Myocyte (in vitro differentiated cells): ENCODE results near the gene P2RY11. TPM values are rescaled to one million over a fixed set of nuclear protein-coding genes. Genes with fewer than 3 reads are reported as not detected.

ENCODE experiments used
- DNase-seq: peaks from one replicate; pipeline ENCODE4 v3.0.0-alpha.2; 2012; ENCODE audit warnings: low read depth
- total RNA-seq: library from RNA; depleted of rRNA; stranded (reverse); fragments of >200 nt; gene quantifications from 2 replicates; pipeline ENCODE4 v1.2.3, GENCODE V29; 2014

P2RY11 gene
- total RNA-seq, 1 donor from 2014 or later = 4.0 TPM

DNA sequence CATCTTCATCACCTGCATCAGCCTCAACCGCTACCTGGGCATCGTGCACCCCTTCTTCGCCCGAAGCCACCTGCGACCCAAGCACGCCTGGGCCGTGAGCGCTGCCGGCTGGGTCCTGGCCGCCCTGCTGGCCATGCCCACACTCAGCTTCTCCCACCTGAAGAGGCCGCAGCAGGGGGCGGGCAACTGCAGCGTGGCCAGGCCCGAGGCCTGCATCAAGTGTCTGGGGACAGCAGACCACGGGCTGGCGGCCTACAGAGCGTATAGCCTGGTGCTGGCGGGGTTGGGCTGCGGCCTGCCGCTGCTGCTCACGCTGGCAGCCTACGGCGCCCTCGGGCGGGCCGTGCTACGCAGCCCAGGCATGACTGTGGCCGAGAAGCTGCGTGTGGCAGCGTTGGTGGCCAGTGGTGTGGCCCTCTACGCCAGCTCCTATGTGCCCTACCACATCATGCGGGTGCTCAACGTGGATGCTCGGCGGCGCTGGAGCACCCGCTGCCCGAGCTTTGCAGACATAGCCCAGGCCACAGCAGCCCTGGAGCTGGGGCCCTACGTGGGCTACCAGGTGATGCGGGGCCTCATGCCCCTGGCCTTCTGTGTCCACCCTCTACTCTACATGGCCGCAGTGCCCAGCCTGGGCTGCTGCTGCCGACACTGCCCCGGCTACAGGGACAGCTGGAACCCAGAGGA is 2.6 kb downstream of the P2RY11 start:
- peak; percentile 20 for DNase-seq

GRCh38 chr19:10114651-10115391 is 3.3 kb downstream of the P2RY11 start:
- no peak for DNase-seq

GRCh38 chr19:10115392-10116084 is 4.0 kb downstream of the P2RY11 start:
- DNase-seq = no peak

DNA sequence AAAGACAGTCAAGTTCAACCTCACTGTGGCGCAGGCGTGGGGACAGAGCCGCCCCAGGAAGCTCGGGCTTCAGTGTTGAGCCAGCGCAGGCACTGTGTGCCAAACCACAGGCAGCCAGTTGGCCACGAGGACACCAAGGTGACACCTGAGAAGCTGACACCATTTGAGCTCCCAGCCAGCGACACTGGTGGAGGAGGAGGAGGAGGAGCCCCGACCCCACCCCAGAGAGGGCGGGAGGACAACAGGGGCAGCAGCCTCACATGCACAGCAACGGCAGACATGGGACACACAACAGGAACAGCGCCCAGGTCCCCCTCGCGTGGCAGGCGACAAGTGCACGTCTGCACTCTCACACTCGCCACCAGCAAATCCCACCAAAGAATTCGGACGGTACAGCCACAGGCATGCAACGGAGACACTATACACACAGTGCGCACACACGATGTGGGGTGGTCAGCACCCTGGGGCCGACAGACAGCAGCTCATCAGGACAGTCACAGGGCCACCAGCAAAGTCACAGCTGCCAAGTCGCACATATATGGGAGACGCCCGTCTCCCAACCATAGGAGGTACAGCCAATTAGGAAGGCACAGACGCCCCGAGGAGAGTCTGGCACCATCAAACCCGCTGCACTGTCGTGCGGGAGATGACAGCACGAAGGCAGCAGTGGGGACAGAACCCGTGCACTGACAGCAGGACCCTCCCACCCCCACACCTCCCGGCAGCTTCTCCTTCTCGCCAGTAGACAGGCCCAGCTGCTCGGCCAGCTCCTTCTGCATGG is 4.8 kb downstream of the P2RY11 start:
- DNase-seq = peak; percentile 64

DNA sequence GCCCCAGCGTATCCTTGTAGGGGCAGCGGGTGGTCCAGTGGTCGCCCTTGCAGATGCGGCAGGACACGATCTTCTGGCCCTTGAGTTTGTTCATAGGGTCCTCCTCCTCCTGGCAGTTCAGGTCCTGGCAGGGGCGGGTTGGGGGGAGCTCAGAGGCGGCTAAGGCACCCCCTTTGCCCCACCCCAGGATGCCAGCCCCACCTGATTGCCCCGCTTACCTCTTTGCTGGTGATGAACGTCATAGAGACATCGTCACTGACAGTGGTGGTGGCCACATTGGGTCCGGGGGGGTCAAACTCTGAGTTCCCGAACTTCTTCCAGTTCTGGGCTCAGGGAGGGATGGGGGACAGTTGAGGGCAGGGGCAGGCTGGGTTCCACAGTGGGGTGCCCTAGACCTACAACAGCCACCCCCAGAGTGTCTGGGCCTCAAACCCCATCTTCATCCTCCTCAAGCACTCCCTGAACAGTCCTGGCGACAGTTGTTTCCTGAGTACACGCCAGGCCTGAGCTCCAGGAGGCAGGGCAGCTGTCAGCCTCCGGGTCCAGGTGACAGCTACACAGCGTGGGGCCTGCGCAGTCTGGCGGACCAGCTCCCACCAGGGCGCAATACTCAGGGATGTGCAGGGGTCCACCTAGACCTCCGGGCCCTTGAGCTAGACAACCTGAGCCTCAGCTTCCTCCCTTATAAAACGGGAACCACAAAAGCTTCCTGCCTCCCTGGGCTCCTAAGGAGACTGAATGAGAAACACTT is 5.5 kb downstream of the P2RY11 start:
- DNase-seq = no peak

DNA sequence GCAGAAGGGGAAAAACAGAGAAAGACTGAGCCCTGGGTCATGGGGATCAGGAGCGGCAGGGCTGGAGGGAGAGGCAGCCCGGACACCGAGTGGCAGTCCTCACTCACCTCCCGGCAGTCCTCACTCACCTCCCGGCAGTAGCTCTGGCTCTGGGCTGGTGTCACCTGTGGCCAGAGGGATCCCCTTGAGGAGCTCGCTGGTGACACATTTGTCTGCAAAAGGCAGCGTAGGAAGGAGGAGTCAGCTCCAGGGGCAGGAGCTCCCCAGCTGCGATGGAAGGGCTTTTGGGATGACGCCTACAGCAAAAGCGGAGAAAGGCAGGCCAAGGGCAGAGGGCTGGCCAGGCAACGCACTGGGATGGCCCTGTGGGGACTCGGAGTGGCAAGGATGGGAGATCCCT is 7.5 kb downstream of the P2RY11 start:
- no peak for DNase-seq

DNA sequence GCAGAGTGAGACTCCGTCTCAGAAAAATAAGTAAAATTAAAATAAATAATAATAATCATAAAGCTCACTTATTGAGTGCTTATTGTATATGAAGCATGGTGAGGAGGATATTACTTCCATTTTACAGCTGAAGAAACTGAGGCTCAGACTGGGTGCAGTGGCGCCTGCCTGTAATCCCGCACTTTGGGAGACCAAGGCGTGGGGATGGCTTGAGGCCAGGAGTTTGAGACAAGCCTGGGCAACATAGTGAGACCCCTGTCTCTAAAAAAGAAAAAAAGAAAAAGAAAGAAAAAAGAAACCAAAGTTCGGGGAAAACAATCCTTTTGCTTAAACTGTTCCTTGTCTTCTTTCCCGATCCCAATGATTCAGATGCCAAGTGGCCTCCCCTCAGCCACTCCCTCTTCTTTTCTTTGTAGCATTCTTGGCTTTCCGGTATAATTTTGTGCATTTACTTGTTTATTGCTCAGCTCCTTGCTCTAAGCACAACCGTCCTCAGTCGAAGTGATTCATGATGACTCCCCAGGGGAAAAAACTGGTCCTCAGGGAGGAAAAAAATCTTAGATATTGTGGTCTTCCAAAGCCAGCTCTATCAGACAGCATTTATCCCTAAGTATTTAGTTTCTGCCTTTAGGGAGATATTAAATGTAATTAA is 9.2 kb downstream of the P2RY11 start:
- peak; percentile 56 for DNase-seq

- no peak for DNase-seq
Measured at GRCh38 chr19:10122045-10122444, 10.6 kb downstream of the P2RY11 start.

- no peak for DNase-seq
Measured at GRCh38 chr19:10124429-10124828, 12.9 kb downstream of the P2RY11 start.

GRCh38 chr19:10126213-10126639 is 14.7 kb downstream of the P2RY11 start:
- no peak for DNase-seq

DNA sequence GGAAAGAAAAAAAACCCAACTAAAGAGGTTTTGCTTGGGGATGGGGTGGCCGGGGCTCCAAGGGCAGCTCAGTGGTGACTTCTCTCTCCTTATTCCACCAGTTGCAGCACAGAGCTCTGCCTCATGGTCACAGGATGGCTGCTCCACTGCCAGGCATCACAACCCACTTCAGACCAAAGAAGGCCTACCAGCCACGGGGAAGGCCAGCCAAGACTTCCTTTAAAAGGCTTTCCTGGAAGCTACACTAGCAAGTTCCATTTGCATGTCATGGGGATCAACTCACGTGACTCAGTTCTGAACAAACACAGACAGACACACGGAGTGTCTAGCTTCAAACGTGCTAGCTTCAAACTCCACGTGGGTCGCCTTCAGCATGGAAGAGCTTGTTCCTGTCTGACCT is 21.4 kb downstream of the P2RY11 start:
- DNase-seq = no peak

- DNase-seq = no peak
Measured at GRCh38 chr19:10133596-10133995, 22.1 kb downstream of the P2RY11 start.

DNA sequence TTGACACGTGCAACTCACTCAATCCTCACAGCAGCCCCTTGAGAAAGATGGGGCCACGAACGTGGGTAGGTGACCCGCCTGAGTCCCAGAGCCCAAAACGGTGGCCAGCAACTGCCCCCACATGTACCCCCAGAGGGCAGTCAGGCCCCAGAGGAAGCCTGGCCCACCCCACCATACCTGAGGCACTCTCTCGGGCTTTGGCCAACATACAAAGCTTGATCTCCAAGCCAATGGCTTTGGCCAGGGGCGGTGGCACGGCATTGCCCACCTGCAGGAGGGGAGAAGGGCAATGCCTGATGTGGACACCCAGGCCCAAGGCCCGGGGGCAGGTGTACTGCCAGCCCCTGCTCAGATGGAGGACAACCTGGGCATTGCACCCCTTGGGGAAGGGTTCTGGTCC is 22.5 kb downstream of the P2RY11 start:
- DNase-seq = no peak

DNA sequence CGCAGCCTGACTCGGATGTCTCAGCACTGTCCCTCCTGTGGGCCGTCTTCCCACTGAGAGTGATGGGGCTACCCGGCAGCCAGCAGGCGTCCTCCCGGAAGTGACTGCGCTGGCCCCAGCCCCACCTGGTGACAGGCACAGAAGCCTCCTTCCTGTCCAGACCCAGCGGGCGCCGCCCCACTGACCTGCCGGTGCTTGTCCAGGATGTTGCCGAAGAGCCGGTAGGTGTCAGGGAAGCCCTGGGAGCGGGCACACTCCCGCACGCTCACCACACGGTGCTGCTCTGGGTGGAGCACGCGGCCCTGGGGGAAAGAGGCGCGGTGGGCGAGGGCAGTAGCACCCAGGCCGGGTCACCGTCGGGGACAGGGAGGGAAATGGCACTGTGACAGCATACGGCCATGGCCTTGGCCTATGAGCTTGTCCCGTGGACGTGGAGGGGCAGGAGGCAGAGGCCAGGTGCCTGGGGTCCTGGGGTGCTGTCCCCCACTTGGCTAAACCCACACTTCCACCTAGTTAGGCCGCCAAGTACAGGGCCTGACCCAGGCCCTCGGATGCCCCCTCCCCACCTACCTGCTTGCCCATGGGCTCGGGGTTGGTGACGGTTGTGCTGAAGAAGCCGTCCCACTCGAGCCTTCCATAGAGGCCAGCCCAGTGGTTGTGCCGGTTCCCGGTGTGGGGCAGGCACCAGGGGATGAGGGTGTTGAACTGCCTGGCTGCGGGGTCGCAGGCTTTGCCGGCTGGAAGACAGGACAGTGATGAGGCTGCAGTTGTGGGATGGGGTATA is 24.2 kb downstream of the P2RY11 start:
- DNase-seq = no peak

DNA sequence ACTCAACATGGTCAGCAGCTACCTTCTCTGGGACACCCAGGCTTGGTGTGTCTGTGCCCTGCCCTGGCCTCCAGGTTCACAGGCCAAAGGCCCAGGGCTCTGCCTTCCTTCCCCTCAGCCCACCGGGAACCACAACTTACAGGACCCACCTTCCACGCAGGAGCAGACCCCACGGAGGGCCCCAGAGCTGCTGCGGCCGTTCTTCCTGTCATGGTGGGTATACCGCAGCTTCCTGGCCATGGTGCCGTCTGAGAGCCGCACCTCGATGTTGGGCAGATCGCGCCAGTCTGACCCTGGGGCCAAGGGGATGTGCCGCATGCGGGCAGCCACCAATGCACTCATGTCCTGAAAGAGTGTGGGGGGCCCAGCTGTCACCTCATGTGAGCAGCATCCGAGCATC is 25.4 kb downstream of the P2RY11 start:
- DNase-seq = no peak

DNA sequence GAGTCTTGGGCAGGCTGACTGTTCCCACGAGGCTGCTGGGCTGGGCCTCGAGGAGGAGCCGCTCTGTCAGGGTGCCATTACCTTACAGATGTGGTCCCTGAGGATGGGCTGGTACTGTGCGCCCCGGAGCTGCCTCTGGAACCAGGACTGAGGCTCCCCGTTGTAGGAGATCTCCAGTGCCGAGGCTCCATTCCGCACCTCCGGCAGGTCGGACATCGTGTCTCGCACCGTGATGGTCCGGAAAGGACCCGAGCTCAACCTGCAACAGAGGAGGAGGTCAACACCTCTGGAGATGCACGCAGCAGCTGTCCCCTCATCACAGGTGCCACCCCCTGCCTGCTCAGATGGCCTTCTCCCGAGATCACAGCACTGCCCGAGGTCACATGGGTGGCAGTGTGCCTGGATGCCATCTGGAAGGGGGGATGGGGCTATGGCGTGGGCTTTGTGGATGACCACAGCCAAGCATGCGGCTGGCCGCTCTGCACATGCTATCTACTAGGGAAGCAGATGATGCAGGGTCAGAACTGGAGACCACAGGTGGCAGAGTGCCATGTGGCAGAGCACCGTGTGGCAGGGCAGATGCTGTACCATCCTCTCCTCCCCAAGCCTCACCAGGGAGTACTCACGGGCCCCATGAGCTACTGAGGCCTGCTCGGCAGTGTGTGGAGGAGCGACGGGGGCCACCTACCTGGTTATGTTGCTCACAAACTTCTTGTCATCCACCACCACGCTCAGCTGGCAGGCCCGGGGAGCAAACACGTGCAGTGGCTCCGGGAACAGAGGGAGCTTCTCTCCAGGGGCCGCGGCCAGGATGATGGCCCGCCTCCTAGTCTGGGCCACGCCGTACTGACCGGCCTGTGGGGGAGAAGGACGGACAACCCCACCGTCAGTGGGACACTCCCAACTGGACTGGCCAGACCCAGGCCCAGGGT is 26.5 kb downstream of the P2RY11 start:
- peak; percentile 88 for DNase-seq

DNA sequence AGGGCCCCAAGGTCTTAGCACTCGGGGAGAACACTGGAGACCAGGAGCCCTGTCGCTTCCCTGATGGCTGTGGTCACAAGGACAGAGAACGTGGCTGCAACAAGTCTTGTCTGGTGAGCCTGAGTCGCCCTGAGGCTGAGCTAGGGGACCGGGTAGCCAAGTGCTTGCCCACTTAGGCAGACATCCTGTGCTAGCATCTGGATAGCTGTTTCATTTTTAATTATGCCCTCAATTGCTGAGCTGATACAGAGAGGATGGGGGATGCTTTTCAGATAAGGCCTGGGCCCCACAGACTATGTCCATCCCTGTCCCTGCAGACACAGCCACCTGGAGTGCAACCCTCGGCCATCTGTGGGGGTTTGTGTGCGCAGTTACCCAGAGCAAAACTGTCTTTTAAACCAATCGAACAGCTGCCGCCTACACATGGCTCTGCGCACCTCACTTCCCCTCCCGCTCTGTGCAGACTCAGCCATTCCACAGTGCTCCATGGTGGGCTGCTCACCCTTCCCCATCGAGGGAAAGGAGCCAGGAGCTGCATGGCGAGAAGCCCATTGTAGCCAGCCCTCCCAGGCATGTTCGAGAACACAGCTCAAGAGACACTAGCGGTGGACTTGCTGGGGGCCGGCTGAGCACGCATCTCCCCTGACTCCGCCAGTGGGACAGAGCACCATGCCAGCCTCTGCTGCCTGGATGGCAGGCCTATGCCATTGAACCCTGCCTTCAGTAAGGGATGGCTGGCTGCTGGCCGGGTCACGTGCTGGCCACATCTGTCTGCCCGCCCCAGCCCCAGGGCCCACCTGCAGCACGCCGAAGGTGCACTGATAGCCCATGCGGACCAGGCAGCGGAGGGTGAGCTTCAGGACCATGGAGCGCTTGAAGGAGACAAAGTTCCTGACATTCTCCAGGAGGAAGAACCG is 27.6 kb downstream of the P2RY11 start:
- no peak for DNase-seq
